ENCODE data around the gene CHD2.
A peak's percentile ranks its signal among the peaks of the same experiment; 100 is the strongest.
"Not testable (repeated sequence)": the region's sequence is repeated elsewhere in the genome, so short reads cannot be mapped to it uniquely, and the experiment has no call there.

CHD2 gene

GRCh38 chr15:92906563-92907081 lies 6.5 kb downstream of the CHD2 start:
- DNase-seq (ENCODE audit: low read depth), result no peak

GRCh38 chr15:92907229-92907628 lies 7.1 kb downstream of the CHD2 start:
- DNase-seq (ENCODE audit: low read depth), result no peak

DNA sequence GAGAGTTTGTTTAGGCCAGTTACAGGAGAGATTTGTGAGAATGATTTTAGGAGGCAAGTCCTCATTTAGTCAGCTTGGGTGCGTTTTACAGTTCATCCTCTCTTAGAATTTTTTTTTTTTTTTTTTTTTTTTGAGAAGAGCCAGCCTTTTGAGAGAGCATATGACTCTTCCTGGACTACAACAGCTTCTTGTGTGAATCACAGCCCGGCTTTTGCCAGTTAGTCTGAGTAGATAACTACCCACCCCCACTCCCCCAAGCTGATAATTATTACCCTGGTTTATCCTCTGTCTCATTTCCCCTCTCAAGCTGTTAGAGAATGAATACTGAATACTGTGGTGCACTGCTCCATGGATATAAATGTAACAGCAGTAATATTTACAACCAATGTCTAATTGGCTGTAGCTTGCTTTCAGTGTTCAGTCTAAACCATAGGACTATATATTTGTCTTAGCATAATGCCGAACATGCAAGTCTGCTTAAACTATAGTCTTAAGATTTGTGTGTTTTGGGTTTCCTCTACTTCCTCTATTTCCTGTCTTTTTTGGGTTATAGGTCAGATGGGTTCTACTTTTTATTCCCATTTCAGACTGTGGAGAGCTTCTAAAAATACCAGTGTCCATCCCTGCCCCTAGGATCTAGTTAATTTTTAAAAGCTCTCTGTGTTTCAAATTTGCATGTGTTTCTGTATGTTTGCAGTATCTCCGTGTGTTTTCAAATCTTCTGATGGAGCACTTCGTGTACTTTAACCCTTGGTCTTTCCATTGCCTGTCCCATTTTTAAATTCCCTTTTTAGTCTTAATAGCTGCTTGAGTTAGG lies 8.0 kb downstream of the CHD2 start:
- no peak for DNase-seq (ENCODE audit: low read depth)

DNA sequence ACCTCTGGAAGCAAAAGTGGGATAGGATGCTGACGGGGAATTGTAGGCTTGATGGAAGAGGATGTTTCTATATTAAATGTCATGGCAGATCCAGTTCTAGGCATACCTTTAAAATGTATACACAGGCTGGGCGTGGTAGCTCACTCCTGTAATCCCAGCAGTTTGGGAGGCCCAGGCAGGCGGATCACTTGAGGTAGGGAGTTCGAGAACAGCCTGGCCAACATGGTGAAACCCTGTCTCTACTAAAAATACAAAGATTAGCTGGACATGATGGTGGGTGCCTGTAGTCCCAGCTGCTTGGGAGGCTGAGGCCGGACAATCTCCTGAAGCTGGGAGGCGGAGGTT lies 8.6 kb downstream of the CHD2 start:
- DNase-seq (ENCODE audit: low read depth), result no peak

GRCh38 chr15:92909136-92909781 lies 9.1 kb downstream of the CHD2 start:
- no peak for DNase-seq (ENCODE audit: low read depth)

DNA sequence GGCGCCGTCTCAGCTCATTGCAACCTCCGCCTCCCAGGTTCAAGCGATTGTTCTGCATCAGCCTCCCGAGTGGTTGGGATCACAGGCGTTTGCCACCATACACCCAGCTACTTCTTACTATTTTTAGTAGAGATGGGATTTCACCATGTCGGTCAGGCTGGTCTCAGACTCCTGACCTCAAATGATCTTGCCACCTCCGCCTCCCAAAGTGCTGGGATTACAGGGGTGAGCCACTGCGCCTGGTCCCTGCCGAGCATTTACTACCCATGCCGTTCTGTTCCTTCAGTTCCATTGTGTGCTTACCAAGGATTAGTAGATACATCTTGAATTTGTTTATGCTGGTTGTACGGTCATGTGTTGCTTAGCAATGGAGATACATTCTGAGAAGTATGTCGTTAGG lies 10.3 kb downstream of the CHD2 start:
- DNase-seq (ENCODE audit: low read depth), result no peak

GRCh38 chr15:92914103-92914499 lies 14.0 kb downstream of the CHD2 start:
- no peak for DNase-seq (ENCODE audit: low read depth)

DNA sequence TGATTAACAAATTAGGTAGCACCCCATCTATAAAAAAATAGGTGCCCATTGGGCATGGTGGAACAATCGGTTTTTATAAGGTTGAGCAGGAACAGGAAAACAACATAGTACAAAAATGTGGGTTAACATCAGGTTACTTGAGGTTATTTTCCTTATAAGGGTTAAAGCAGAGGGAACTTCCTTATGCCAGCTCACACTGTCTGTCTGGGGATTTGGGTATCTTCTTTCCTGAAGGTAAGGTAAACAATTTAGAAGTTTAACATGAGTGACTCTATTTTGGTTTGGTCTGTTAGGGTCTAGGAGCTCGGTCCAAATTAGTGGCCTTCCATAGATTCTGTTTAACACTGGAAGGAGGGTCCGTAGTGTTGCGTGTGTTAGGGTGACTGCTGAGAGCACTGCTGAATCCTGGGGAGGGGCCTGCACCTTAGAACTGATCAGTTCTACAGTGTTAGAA lies 14.7 kb downstream of the CHD2 start:
- no peak for DNase-seq (ENCODE audit: low read depth)

GRCh38 chr15:92915766-92916435 lies 15.8 kb downstream of the CHD2 start:
- no peak for DNase-seq (ENCODE audit: low read depth)

GRCh38 chr15:92917598-92918407 lies 17.7 kb downstream of the CHD2 start:
- DNase-seq (ENCODE audit: low read depth), result peak; percentile 77

- not testable (repeated sequence) for DNase-seq (ENCODE audit: low read depth)
Measured at GRCh38 chr15:92918881-92919280, 18.8 kb downstream of the CHD2 start.

DNA sequence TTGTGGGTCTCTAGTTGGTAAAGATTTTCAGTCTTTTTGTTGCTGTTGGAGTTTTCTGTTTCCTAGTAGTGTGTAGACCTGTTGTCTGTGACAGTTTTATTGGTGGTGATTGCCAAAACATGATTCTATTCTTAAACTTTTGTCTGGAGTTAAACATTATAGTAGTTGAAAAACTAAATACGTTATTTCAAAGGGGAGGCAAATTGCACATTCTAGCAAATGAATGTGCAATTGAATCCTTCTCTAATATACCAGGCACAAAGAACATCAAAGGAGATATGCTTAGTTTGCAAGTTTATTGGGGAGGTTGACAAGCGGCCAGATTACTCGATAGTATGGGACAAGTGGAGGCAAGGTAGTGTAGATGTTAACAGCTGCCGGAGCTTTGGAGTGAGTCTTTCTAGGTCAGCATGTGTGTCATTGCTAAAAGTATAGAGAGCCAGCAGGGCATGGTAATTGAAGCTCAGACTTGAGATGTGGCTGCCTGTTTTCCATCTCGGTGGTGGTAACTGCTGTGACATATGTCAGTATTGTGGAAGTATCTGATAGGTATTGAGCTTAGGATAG lies 20.6 kb downstream of the CHD2 start:
- DNase-seq (ENCODE audit: low read depth), result no peak

DNA sequence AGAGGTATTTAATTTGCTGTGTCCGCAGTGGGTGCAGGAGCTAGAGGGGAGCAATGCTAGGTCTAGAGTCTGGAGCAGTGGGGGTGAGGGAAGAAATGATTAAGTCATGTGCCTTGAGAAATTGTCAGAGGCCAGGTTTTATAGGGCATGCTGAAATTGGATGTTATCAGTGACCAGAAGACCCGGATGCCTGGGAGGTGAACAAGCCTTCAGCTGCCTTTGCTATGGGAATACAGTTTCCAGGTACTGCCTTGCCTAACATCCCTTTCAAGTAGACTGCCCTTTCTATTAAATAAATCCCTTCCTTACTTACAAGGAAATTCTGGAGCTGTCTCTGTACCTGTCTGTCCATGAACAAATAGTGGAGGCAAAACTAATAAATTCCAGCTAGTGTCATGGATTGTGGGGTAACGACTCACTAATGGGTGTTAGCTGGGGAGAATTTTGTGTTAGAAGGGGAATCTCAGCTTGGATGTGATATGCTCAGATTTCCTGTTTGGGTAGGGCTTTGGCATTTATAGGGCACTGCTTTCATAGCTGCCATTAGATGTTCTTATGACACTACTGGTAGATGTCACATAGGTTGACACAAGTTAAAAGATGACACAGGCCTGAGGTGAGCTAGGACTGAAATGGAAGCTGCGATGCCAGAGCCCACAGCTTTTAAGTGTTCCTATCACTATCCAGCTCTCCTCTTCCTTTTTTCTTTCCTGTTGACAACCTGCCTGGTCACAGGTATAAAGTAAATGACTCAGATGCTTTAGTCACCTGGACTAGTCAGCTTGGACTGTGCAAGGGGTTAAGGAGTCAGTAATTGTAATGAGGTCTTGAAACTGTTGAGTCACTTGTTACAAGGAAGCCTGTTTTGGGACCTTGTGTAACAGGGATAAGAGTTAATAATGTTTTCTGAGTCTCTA lies 21.3 kb downstream of the CHD2 start:
- DNase-seq (ENCODE audit: low read depth), result no peak

DNA sequence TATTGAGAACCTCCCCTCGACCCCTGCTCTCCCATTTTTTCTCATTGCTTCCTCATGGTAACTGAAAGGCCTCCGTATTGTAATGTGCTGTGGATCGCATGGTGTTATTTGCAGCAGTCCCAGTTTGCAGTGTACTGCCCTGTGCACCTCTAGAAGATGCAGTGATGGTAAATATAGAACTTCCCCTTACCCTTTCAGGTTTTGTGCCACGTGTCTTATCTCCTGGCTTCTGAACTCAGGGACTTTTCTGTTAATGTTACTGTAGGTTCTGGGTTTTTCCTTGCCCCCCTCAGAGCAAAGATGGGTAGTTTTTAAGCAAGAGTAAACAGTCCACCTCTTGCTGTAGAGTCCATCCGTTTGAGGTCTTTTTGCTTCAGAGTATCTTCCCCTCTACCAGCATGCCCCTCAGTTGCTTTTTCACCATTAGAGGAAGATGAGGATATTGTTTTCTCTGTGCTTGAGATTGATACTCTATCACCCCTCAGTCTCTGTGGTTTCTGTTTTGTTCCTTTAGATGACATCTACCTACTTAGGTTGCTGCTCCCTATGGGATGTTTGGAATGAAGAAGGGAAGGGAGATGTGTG lies 22.4 kb downstream of the CHD2 start:
- DNase-seq (ENCODE audit: low read depth), result no peak

GRCh38 chr15:92924216-92924615 lies 24.1 kb downstream of the CHD2 start:
- DNase-seq (ENCODE audit: low read depth), result no peak

GRCh38 chr15:92925454-92925853 lies 25.3 kb downstream of the CHD2 start:
- DNase-seq (ENCODE audit: low read depth), result no peak

DNA sequence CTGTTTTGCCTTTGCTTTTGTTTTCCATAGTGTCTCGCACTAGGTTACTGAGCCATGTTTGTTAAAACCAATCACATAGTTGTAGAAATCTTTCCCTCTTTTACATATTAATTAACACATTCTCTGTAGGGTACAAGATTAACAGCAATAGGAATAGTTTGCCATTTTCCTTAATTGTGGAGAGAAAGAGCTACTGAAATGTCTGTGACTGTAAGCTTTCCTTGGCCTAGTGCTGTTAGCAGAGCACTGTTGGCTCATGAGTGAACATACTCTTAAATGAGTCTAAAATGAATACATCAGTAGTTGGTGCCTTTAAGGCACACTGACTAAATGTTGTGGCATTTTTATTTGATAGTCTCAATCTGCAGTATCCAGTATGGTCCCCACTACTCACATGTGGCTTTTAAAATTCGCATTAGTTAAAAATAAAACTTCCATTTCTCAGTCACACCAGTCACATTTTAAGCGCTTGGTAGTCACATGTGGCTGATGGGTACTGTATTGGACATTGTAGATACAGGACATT lies 28.2 kb downstream of the CHD2 start:
- DNase-seq (ENCODE audit: low read depth), result no peak

- DNase-seq (ENCODE audit: low read depth), result no peak
Measured at GRCh38 chr15:92929002-92929401, 28.9 kb downstream of the CHD2 start.

GRCh38 chr15:92930054-92930621 lies 30.0 kb downstream of the CHD2 start:
- DNase-seq (ENCODE audit: low read depth), result no peak

DNA sequence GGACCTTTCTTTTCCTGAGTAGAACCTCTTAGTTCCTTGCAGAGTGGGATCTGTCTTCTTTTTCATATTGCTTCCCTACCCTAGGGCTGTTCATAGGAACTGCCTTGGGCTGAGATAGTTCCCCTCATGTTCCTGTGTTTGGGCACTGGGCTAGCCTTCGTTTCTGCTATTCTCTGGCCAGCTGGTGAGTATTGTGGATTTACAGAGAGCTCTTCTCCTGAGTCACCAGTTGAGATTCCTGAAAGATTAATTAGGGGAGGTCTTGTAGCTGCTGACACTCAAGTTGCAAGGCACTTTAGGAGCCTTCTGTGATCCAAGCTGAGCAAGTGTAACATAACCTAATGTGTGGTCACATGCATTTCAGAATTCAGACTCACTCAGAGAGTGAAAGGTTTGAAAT lies 30.7 kb downstream of the CHD2 start:
- DNase-seq (ENCODE audit: low read depth), result no peak
